GM21360 (cell line): Measurements from ENCODE around the gene ZBTB22.
"Not testable (repeated sequence)": the region's sequence is repeated elsewhere in the genome, so short reads cannot be mapped to it uniquely, and the experiment has no call there.

Experiments
- ATAC-seq: cut with Tn5 transposase; IDR thresholded peaks from one replicate; pipeline ENCODE4 v1.9.1; 2021; ENCODE audit warnings: mild to moderate bottlenecking, moderate library complexity; ENCODE audit not compliant: unreplicated experiment

The ZBTB22 gene

GRCh38 chr6:33304216-33304615, 13.3 kb downstream of the ZBTB22 start:
- ATAC-seq: no peak

GRCh38 chr6:33301877-33302276, 15.7 kb downstream of the ZBTB22 start:
- ATAC-seq: no peak

GRCh38 chr6:33299237-33299944, 18.2 kb downstream of the ZBTB22 start:
- peak; percentile 68 for ATAC-seq

DNA sequence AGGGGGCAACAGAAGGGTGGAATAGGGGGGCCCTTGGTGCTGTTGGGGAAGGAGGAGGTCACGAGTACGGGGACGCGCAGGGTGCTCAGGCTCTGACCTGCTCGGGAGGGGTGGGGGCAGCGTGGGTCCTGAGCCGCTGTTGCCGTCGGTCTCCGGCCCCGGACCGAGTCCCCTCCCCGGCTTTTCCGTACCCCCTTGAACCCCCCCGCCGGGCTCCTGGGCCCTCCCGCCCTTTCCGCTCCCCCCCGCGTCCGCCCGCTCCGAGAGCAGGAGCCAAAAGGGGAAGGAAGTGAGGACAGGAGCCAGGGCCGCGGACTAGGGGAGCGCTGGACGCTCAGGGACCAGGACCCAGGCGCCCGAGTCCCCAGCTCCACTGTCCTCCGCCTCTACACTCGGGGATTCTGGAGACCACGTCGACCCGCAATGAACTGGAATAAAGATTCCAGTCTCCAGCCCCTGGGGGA, 18.7 kb downstream of the ZBTB22 start, which contains the start of gene RGL2:
Gene RGL2, minus strand, starts transcription at position 170 of the 464 bp plus-strand sequence. CDS start 332 bp downstream, outside the sequence.
- ATAC-seq: peak; percentile 13

- ATAC-seq: no peak
These were observed 19.4 kb downstream of the ZBTB22 start for GRCh38 chr6:33297956-33298772.

GRCh38 chr6:33297406-33297955, 20.1 kb downstream of the ZBTB22 start:
- no peak for ATAC-seq

DNA sequence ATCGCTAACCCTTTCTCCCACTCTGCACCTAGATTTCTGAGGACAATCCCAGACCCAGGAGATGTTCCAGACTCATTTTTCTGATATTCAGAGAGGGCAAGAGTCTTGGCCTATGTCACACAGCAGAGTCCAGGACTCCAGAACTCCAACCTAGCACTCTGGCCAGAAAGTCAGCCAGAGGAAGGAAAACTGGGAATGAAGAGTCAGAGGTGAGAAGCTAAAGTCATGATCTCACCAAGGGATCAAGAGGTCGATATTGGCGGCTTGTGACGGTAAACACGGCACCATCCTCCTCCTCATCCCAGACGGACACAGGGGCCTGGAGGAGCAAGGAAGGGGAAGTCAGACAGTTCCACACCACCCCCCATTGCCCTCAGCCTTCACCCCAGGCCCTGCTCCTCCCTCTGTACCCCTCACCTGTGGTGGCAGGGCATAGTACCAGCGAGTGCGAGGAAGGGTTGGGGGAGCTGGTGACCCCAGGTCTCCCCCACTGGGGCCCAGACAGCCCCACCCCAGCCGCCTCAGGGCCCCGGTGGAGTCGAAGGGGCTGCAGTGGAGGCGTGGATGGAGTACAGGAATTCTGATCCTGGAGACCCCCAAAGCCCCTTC, 20.6 kb downstream of the ZBTB22 start:
- ATAC-seq: no peak

GRCh38 chr6:33295621-33296369, 21.7 kb downstream of the ZBTB22 start:
- no peak for ATAC-seq

DNA sequence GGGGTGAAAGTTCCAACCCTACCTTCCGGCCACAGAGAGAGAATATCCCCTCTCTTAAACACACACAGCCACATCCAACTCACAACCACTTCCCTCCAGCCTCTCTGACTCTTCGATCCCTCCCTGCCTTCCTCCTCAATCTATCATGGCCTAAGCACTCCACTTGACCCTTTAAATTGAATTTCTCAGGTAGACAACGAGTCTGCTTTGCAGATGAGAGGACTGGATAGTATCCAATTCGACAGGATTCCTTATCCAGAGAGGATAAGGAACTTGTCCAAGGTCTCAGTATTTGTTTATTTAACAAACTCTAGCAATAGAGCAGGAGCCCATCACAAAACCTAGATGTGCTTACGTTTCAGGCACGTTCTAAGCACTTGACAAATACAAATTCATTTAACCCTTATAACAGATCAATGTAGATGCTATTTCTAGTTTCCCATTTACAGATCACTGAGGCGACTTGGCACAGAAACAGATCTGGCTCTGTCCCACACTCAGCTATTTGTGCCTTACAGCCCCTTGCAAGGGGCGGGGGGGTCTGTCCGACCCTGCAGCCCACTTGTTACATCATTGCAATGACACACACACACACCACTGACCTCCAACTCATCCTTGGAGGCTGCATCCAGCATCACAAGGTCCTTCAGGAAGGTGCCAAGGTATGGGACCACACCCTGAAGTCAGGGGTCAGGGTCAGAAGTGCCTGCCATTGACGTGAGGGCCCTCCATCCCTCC, 23.3 kb downstream of the ZBTB22 start:
- ATAC-seq: no peak

GRCh38 chr6:33292996-33293682, 24.4 kb downstream of the ZBTB22 start:
- no peak for ATAC-seq

GRCh38 chr6:33290459-33290858, 27.1 kb downstream of the ZBTB22 start:
- ATAC-seq: no peak

GRCh38 chr6:33289784-33290315, 27.7 kb downstream of the ZBTB22 start:
- ATAC-seq: no peak

DNA sequence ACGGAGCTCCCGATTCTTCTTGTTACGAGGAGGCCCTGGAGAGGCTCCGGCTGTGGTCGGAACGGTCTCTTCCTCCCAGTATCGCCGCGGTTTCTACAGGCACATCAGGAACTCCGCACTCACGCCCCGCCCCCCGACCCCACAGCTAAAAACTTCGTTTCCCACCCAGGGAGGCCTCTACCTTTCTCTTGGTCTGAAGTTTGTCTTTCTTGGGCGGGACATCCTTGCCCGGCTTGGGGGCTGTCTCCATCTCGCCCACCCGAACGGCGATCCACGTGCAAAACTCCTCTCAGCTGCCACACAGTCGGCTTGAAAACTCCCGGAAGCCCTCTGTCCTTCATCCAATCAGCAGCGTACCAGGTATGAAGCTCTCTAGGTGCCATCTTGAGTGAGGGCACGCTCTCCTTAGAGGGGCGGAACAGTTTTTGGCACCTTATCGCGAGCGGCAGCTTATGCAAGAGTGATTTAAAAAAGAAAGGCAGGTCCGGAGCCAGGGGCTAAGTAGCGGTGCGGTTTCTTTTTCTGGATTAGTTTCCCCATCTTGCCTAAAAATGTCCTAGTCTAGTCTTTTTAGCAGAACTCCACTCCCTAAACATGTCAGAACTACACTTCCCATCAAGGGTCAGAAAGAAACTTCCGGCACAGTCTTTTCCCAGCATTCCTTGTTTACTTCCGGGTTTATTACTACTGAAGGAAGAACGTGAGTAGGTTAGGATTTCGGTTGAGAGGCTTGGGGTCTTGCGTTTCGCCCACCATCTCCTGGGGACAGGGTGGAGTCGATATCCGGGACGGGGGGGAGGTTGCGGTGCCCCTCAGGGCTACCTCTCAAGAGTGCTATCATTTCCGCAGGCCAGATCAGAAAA, 28.4 kb downstream of the ZBTB22 start, which contains the start of the genes PFDN6 and WDR46:
Gene PFDN6, plus strand, starts transcription at position 681 of the 863 bp plus-strand sequence. CDS start 256 bp downstream, outside the sequence.
Gene WDR46, minus strand, starts transcription at position 319 of the 863 bp plus-strand sequence. Its CDS starts 69 bp downstream, at position 250.
- peak; percentile 69 for ATAC-seq

DNA sequence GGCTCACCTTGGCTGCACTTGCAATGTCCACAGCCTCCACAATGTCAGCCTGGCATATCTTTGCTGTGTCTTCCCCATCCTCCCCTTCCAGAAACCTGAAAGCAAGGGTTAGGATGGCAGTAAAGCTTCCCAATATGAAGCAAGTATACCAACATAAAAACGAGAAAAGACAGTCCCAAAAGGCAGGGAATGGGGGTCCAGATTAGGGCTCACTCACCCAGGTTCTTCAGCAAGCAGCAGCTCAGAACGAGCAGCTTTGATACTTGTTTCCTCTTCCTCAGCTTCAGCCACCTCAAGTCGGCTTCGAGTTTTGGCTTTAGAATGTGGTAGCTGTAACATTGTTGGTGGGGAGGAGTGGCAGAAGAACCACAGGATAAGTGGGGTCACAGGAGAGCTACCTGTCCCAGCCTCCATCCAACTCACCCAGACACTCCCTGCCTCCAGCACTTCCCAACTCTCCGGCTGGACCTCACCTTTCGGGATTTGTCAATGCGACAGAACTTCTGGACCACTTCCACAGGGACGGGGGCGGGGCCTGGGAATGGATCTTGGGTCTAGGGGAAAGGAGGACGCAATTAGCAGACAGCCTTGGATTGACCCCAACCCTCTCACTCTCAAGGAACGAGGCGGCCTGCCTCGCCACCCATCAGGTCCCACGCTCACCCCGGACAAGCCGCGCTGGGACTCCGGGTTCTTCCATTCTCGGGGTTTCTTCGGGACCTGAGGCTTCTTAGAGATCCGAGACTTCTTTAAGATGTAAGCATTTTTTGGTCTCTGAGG, 29.2 kb downstream of the ZBTB22 start:
- no peak for ATAC-seq

DNA sequence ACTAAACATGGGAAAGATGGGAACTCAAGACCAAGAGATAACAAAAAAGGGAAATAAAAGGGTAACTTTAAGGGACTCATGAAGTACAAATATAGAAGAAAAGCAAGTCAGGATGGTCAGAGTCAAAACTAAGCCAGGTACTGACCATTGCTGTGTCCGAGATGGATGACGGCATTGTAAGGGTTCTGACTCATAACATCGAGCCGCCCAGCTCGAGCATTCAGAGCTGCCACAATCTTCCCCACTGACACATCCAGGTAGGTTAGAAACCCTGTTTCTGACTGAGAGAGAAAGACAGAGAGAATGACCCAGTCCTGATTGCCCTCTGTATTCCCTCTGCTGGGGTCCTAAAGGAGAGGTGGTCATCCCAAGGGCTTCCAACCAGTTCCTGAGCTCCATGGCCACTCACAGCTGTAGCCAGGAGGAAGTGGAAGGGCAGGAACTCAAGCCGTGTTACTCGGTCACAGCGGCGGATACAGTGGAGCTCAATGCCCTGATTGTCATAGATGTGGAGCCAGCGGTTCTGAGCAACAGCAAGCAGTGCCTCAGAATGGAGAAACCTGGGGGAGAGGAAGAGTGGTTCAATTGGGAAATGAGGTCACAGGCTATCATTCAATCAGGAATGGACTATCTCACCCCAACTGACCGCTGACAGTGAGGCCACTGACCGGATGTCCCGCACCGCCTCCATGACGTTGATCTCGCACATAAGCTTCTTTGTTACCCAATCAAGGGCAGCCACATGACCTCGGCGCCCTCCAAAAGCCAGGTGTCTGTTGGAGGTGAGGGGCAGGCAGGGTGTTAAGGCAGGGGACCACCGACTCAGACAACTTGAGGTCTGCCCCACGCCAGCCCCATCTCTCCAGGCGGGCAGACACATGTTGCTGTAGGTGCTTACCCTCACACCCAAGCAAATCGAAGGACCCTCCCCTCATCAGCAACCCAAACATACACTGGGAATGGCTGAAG, 30.3 kb downstream of the ZBTB22 start:
- no peak for ATAC-seq

DNA sequence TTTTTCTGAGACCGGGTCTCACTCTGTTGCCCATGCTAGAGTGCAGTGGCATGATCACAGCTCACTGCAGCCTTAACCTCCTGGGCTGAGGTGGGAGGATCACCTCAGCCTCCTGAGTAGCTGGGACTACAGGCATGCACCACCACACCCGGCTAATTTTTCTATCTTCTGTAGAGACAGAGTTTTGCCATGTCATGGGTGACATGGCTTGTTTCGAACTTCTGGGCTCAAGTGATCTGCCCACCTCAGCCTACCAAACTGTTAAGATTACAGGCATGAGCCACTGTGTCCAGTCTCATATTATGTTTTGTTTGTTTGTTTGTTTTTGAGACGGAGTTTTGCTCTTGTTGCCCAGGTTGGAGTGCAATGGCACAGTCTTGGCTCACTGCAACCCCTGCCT, 32.3 kb downstream of the ZBTB22 start:
- not testable (repeated sequence) for ATAC-seq
